DND-41 (cell line): Measurements from ENCODE around the gene C6orf141.

Experiments used
- CTCF ChIP-seq: IDR thresholded peaks from 2 replicates; pipeline ENCODE4 v1.5.1; 2012; ENCODE audit warnings: borderline replicate concordance, low read length, moderate library complexity, mild to moderate bottlenecking; ENCODE audit not compliant: poor library complexity, severe bottlenecking; ENCODE audit errors: extremely low read depth
- EZH2 ChIP-seq: IDR thresholded peaks from 3 replicates; pipeline ENCODE4 v1.6.1; 2012; ENCODE audit warnings: borderline replicate concordance, low read depth, mild to moderate bottlenecking, moderate library complexity, low read length, inconsistent platforms; ENCODE audit not compliant: severe bottlenecking

GRCh38 chr6:49524541-49524940, 25.9 kb upstream of the C6orf141 start:
- TF ChIP-seq CTCF (no peak), EZH2 (no peak)
